Left lung (tissue), 10 donors: ENCODE measurements around the gene PTPRM. TPM values are rescaled to one million over a fixed set of nuclear protein-coding genes. Genes with fewer than 3 reads are reported as not detected.

Experiments used
- ATAC-seq: fragments of 200-7000 bp; cut with Tn5 transposase; one replicate; pipeline ENCODE4 v1.9.1; 2020; ENCODE audit warnings: moderate library complexity
- DNase-seq, 4 donors: peaks; one replicate each; pipeline ENCODE4 v3.0.0-alpha.2; 2013 to 2020
- H3K27ac ChIP-seq, 2 donors: fragments of 200-600 bp; sonication (generic) in 1 of 2; one replicate each; pipeline versions ENCODE4 v1.5.0 to v1.8.0; 2020 to 2021
- H3K27me3 ChIP-seq, 2 donors: fragments of 200-600 bp; sonication (generic) in 1 of 2; one replicate each; pipeline versions ENCODE4 v1.5.0 to v1.8.0; 2020 to 2021
- H3K36me3 ChIP-seq, 2 donors: fragments of 200-600 bp; sonication (generic) in 1 of 2; one replicate each; pipeline versions ENCODE4 v1.5.0 to v1.8.0; 2020 to 2021
- H3K4me1 ChIP-seq, 2 donors: fragments of 200-600 bp; one replicate each; pipeline ENCODE4 v1.8.0; 2021
- H3K4me3 ChIP-seq, 2 donors: fragments of 200-600 bp; sonication (generic) in 1 of 2; one replicate each; pipeline versions ENCODE4 v1.5.0 to v1.8.0; 2020 to 2021; ENCODE audit warnings: mild to moderate bottlenecking in 1 of 2
- H3K9me3 ChIP-seq, 2 donors: fragments of 200-600 bp; sonication (generic) in 1 of 2; one replicate each; pipeline versions ENCODE4 v1.5.0 to v1.8.0; 2020 to 2021
- intact Hi-C, 2 donors: fragments of 100-400 bp; cut with DNase I; formaldehyde crosslinking; loops; one replicate each; pipeline versions ENCODE4 v1.11.2 to v1.14.2; 2022
- polyA plus RNA-seq, 6 donors: library from polyadenylated mRNA; unstranded; fragments of 120-200 nt; gene quantifications; one replicate each; pipeline ENCODE4 v1.2.1, GENCODE V29; 2013; ENCODE audit not compliant: insufficient read length in 6 of 6
- total RNA-seq, 2 donors: library from RNA; stranded (reverse); fragmentation: NEBNext Ultra II Directional; extraction: Animal tissue kit (Norgen Biotek cat#: 25700); gene quantifications; one replicate each; pipeline ENCODE4 v1.2.1, GENCODE V29; 2021
- TF ChIP-seq, protein P1 (sequence below), 2 donors: fragments of 200-600 bp; sonication (generic) in 1 of 2; IDR thresholded peaks; one replicate each; pipeline versions ENCODE4 v1.5.0 to v1.8.0; 2021; ENCODE audit warnings: antibody characterized with exemption in 2 of 2
- donor health status: DM: no; HTN: yes; CAD: no.
- donor health status: DM: no; HTN: no; CAD: no.

Gene PTPRM
- total and polyA plus RNA-seq, 8 donors = 76.4 to 99.6 (median 90.1) TPM

DNA sequence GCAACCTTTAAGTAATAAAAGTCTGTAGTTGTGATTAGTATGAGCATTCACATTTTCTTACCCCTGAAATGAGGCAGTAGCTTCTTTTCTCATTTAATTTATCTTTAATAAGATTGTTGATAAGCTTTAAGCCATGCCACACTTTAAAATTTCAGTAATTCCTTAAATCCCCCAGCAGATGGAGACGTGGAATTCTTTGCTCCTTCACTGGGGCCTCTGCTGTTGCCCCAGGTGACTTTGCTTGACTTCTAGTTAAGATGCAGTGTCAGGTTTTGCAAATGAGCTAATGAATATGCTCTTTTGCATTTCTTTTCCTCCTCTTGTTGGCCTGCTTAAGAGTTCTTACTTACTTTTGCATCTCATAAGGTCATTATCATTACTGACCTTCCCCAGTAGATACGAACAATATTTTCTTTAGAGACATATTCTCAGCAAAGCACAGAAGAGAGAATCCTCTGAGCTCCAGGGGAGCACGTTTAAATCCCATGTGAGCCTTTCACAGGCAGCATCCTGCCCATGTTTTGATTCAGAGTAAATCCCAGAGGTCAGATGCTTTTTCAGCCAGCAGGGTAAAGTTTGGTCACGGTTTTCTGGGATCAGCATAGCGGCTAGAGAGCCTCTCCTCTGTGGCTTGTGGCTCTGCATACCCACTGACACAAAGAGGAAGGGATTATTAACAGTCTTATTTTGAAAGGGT is 222.9 kb downstream of the PTPRM start:
- DNase-seq (peak in 2 of 4 donors; percentile 24 to 39), ATAC-seq (peak; percentile 94)
- no peaks in the 10 kb centered on the region for H3K36me3 ChIP-seq
- TF ChIP-seq, protein P1, sequence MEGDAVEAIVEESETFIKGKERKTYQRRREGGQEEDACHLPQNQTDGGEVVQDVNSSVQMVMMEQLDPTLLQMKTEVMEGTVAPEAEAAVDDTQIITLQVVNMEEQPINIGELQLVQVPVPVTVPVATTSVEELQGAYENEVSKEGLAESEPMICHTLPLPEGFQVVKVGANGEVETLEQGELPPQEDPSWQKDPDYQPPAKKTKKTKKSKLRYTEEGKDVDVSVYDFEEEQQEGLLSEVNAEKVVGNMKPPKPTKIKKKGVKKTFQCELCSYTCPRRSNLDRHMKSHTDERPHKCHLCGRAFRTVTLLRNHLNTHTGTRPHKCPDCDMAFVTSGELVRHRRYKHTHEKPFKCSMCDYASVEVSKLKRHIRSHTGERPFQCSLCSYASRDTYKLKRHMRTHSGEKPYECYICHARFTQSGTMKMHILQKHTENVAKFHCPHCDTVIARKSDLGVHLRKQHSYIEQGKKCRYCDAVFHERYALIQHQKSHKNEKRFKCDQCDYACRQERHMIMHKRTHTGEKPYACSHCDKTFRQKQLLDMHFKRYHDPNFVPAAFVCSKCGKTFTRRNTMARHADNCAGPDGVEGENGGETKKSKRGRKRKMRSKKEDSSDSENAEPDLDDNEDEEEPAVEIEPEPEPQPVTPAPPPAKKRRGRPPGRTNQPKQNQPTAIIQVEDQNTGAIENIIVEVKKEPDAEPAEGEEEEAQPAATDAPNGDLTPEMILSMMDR (IDR thresholded peaks at IDR 0.05) = peak in 1 of 2 donors; percentile 48
- no peaks in the 10 kb centered on the region for H3K9me3 ChIP-seq
- peak overlapping the region in 1 of 2 donors; percentile 42 for H3K27ac ChIP-seq
- H3K4me1 ChIP-seq = peaks cover 0 to 4% of the 10 kb centered on the region in 2 donors
- intact Hi-C loops = no loop called here
- H3K4me3 ChIP-seq = no peak overlapping the region
- no peaks in the 10 kb centered on the region for H3K27me3 ChIP-seq

- ATAC-seq (no peak), DNase-seq (no peak)
- Histone ChIP-seq H3K4me3 (no peak overlapping the region), H3K36me3 (no peaks in the 10 kb centered on the region), H3K27me3 (no peaks in the 10 kb centered on the region), H3K4me1 (peaks cover 0 to 4% of the 10 kb centered on the region in 2 donors), H3K27ac (no peak overlapping the region), H3K9me3 (no peaks in the 10 kb centered on the region)
- TF ChIP-seq, protein P1 (IDR thresholded peaks at IDR 0.05) = no peak
- intact Hi-C loops = no loop called here
Observed at GRCh38 chr18:7793100-7793499, 226.0 kb downstream of the PTPRM start.

GRCh38 chr18:7803956-7804469 is 236.9 kb downstream of the PTPRM start:
- DNase-seq = no peak
- H3K9me3 ChIP-seq = no peaks in the 10 kb centered on the region

GRCh38 chr18:7805096-7805495 is 238.0 kb downstream of the PTPRM start:
- Histone ChIP-seq H3K4me3 (no peak overlapping the region), H3K4me1 (no peaks in the 10 kb centered on the region), H3K27ac (no peak overlapping the region), H3K9me3 (no peaks in the 10 kb centered on the region), H3K36me3 (no peaks in the 10 kb centered on the region), H3K27me3 (no peaks in the 10 kb centered on the region)
- intact Hi-C loops = no loop called here
- DNase-seq (no peak), ATAC-seq (no peak)
- TF ChIP-seq, protein P1 (IDR thresholded peaks at IDR 0.05) = no peak

More at GRCh38 chr18:7803956-7804469, 236.9 kb downstream of the PTPRM start:
- Histone ChIP-seq H3K4me1 (no peaks in the 10 kb centered on the region), H3K27me3 (no peaks in the 10 kb centered on the region), H3K36me3 (no peaks in the 10 kb centered on the region), H3K4me3 (no peak overlapping the region), H3K27ac (no peak overlapping the region)
- TF ChIP-seq, protein P1 (IDR thresholded peaks at IDR 0.05) = no peak
- no peak for ATAC-seq
- intact Hi-C loops = no loop called here

DNA sequence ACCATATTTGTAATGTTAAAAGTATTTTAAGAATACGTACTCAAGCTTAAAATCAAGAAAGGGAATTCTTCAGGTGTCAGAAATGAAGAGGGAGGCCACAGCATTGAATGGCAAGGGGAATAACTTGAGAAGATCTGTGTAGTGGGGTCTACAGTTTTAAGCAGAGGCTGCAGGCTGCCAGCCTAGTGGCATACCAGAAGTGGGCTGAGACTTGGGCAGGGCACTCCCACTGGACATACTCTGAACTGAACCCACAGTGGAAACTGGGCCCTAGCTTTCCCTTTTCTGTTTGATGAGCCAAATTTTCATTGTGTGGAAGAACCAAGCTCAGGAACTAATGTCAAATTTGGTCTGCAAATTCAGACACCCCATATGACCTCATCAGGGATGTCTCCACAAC is 238.8 kb downstream of the PTPRM start:
- DNase-seq (no peak), ATAC-seq (no peak)
- no peak overlapping the region for H3K27ac ChIP-seq
- no peaks in the 10 kb centered on the region for H3K36me3 ChIP-seq
- H3K4me3 ChIP-seq = no peak overlapping the region
- no peaks in the 10 kb centered on the region for H3K4me1 ChIP-seq
- intact Hi-C loops = no loop called here
- H3K27me3 ChIP-seq = no peaks in the 10 kb centered on the region
- no peaks in the 10 kb centered on the region for H3K9me3 ChIP-seq
- TF ChIP-seq, protein P1 (IDR thresholded peaks at IDR 0.05) = no peak
